Activated T-helper 1 cell treated with anti-CD3 and anti-CD28 coated beads, Interleukin-12 subunit alpha, Interleukin-12 subunit beta, Interleukin-2, Interleukin-4 antibody, amounts not matched to agents 30 ng/mL and 10 ng/mL and 1 ng/mL, durations not matched to agents 14 hours and 24 hours and 36 hours (primary cell): Measurements from ENCODE around the gene TIA1. TPM values are rescaled to one million over a fixed set of nuclear protein-coding genes. Genes with fewer than 3 reads are reported as not detected.
"Not testable (repeated sequence)": the region's sequence is repeated elsewhere in the genome, so short reads cannot be mapped to it uniquely, and the experiment has no call there.

Experiments used
- DNase-seq: peaks from one replicate; pipeline ENCODE4 v3.0.0; 2021; ENCODE audit warnings: low spot score
- H3K27ac Mint-ChIP-seq: one replicate; pipeline ENCODE4 v1.8.0; 2021; ENCODE audit warnings: mild to moderate bottlenecking, mixed read lengths
- H3K27me3 Mint-ChIP-seq: one replicate; pipeline ENCODE4 v1.8.0; 2022; ENCODE audit warnings: mild to moderate bottlenecking, moderate library complexity, mixed read lengths; ENCODE audit not compliant: insufficient read depth
- H3K36me3 Mint-ChIP-seq: one replicate; pipeline ENCODE4 v1.8.0; 2021; ENCODE audit warnings: low read depth, mixed read lengths
- H3K4me1 Mint-ChIP-seq: one replicate; pipeline ENCODE4 v1.8.0; 2021; ENCODE audit warnings: low read depth, mixed read lengths
- H3K4me3 Mint-ChIP-seq: one replicate; pipeline ENCODE4 v1.8.0; 2021; ENCODE audit warnings: mild to moderate bottlenecking, moderate library complexity, mixed read lengths
- H3K9me3 Mint-ChIP-seq: one replicate; pipeline ENCODE4 v1.8.0; 2021; ENCODE audit warnings: mixed read lengths
- intact Hi-C: fragments of 100-400 bp; cut with micrococcal nuclease; formaldehyde crosslinking; loops from one replicate; pipeline ENCODE4 v1.15.1; 2024
- total RNA-seq: library from RNA; stranded (reverse); gene quantifications from 2 replicates; pipeline ENCODE4 v1.2.3, GENCODE V29; 2022

Gene TIA1, protein sequence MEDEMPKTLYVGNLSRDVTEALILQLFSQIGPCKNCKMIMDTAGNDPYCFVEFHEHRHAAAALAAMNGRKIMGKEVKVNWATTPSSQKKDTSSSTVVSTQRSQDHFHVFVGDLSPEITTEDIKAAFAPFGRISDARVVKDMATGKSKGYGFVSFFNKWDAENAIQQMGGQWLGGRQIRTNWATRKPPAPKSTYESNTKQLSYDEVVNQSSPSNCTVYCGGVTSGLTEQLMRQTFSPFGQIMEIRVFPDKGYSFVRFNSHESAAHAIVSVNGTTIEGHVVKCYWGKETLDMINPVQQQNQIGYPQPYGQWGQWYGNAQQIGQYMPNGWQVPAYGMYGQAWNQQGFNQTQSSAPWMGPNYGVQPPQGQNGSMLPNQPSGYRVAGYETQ
- 96.8 and 101 TPM in 2 replicates for total RNA-seq

DNA sequence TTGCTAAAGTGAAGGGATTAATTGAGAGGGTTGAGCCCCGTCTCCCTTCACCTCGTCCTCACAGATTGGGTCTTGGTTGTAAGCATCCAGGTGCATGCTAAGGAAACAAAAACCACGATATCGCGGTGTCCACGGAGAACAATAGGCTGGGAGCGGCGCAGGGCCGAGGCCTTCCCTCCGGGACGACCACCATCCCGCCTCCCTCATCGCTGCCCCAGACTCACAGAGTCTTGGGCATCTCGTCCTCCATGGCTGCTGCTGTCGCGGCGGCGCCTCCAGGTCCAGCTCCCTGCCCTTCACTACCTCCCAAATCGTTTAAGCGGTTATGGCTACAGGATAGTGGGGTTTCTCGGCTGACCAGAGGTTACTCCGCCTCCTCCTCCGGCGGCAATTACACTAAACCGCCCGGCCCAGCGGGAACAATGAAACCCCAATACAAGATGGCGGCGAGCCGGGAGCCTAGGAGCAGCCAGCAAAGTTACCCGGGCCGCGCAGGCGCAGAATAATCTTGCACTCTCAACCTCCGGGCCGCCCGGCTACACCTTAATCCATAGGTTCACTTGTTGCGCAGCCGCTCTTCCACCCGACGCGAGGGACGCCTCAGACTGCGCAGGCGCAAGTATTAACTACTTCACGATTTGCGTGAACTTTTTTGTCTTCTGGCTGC is at the start of gene TIA1:
Gene TIA1 (minus strand): TSS at position 448 of the 667 bp plus-strand sequence. CDS start 198 bp downstream, at position 250.
- DNase-seq = peak; percentile 98
- H3K4me1 Mint-ChIP-seq = peaks cover 42% of the 10 kb centered on the region
- intact Hi-C loops = loop anchor here (1.0 to 5.0 kb wide), 10 partner anchors 9 to 861 kb away; partner anchors contain the start of genes GFPT1, PCBP1 and SNRPG
- no peaks in the 10 kb centered on the region for H3K27me3 Mint-ChIP-seq
- peaks cover 6% of the 10 kb centered on the region for H3K36me3 Mint-ChIP-seq
- H3K4me3 Mint-ChIP-seq = peak within 1 kb of the TSS; percentile 99
- no peaks in the 10 kb centered on the region for H3K9me3 Mint-ChIP-seq
- peak within 1 kb of the TSS; percentile 99 for H3K27ac Mint-ChIP-seq

DNA sequence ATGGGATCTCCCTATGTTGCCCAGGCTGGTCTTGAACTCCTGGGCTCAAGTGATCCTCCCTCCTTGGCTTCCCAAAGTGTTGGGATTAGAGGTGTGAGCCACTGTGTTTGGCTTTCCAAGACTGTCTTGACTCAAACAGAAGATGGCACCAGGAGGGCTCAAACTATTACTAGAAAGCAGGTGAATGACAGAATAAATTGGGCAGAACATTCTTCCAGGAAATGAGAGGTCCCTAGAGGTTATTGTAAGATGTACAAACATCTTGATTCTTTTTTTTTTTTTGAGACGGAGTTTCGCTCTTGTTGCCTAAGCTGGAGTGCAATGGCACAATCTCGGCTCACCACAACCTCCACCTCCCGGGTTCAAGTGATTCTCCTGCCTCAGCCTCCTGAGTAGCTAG is 49.4 kb upstream of the TIA1 start:
- H3K27ac Mint-ChIP-seq, DNase-seq, H3K4me3 Mint-ChIP-seq, intact Hi-C loops, H3K27me3 Mint-ChIP-seq, H3K9me3 Mint-ChIP-seq: not testable (repeated sequence)
- Mint-ChIP-seq H3K36me3 (peaks cover 32% of the 10 kb centered on the region), H3K4me1 (peaks cover 51% of the 10 kb centered on the region)

DNA sequence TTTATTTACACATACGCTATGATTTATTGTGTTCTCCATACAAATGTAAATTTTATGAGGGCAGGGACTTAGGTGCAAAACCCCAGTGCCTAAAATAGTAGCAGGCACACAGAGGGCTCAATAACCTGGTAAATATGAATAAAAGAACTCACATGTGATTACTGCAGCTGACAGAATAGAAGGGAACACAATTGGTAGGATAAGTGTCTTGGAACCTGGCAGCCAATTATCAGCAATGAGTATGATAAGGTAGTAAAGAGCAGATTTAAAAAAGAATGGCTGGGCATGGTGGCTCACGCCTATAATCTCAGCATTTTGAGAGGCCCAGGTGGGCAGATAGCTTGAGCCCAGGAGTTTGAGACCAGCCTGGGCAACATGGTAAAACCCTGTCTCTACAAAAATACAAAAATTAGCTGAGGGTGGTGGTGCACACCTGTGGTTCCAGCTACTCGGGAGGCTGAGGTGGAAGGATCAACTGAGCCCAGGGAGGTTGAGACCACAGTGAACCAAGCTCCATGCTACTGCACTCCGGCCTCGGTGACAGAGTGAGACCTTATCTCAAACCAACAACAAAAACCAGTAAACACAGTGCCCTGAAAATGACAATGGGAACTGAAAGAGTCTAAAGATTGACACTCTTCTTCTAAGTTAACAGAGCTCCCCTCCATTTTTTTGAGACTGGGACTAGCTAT is 35.2 kb upstream of the TIA1 start:
- Mint-ChIP-seq H3K36me3 (peaks cover 49% of the 10 kb centered on the region), H3K4me3 (no peak overlapping the region), H3K27ac (no peak overlapping the region), H3K9me3 (no peaks in the 10 kb centered on the region), H3K27me3 (no peaks in the 10 kb centered on the region), H3K4me1 (peaks cover 31% of the 10 kb centered on the region)
- intact Hi-C loops = no loop called here
- no peak for DNase-seq

DNA sequence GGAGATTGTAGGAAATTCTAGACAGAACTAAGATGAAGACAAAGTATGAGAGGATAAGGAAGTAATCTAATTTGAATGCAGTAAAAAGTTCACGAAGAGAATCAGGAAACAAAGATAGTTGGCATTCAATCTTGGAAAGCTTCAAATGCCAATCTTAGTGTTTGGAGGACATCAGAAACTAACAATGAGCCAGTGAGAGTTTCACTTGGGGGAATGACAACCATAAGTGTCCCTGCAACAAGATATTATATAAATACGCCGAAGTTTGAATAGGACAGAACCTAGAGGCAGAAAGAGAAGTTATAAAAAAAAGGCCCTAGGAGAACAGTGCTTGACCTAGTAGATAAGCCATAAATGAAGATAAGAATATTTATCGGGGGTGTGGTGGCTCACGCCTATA is 34.0 kb upstream of the TIA1 start:
- DNase-seq = no peak
- H3K4me1 Mint-ChIP-seq = peaks cover 31% of the 10 kb centered on the region
- no peaks in the 10 kb centered on the region for H3K27me3 Mint-ChIP-seq
- intact Hi-C loops = no loop called here
- H3K27ac Mint-ChIP-seq = no peak overlapping the region
- H3K4me3 Mint-ChIP-seq = no peak overlapping the region
- H3K9me3 Mint-ChIP-seq = no peaks in the 10 kb centered on the region
- H3K36me3 Mint-ChIP-seq = peaks cover 48% of the 10 kb centered on the region

DNA sequence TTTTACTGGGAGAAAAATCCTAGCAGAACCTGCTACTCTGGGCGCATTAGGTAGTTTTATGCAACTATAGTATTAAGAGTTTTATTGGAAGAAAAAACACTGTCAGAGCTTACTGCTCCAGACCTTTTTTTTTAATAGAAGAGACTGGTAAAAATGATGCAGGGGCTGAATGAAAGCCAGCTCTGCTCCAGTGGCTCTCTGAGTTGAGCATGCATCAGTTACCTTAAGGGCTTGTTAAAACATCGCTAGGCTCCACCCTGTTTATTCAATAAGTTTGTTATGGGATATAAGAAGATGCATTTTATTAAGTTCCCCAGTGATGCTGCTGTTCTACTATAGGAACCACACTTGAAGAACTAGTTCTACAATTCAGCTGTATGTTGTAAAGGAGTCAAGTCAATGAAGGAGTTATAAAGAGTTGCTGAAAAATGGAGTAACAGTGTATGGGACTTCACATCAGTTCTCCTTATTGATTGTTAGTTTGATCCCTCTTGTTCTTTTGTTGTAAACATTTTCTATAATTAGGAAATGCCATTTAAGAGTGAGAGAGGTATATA is 31.9 kb upstream of the TIA1 start:
- H3K9me3 Mint-ChIP-seq = no peaks in the 10 kb centered on the region
- no peak for DNase-seq
- no peak overlapping the region for H3K4me3 Mint-ChIP-seq
- no peak overlapping the region for H3K27ac Mint-ChIP-seq
- H3K36me3 Mint-ChIP-seq = peaks cover 37% of the 10 kb centered on the region
- peaks cover 20% of the 10 kb centered on the region for H3K4me1 Mint-ChIP-seq
- intact Hi-C loops = no loop called here
- no peaks in the 10 kb centered on the region for H3K27me3 Mint-ChIP-seq

DNA sequence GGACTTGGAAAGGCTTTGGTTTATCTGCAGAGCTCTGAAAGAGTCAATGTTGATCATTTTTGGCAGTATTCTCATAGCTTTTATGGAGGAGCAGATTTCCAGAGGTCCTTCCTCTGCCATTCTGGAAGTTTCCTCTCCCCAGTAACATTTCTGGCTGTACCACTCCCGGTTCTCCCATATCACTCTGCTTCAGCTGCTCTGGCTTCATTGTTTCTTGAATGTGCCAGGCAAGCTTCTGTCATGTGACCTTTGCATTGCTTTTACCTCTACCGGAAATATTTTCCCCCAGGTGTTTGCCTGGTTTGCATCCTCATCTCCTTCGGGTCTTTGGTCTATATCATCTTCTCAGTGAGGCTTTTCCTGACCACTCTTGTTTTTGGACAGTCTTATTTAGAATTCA is 21.9 kb upstream of the TIA1 start:
- intact Hi-C loops = no loop called here
- Mint-ChIP-seq H3K4me1 (peaks cover 9% of the 10 kb centered on the region), H3K27ac (no peak overlapping the region), H3K4me3 (no peak overlapping the region), H3K36me3 (peaks cover 27% of the 10 kb centered on the region), H3K27me3 (no peaks in the 10 kb centered on the region), H3K9me3 (no peaks in the 10 kb centered on the region)
- no peak for DNase-seq

DNA sequence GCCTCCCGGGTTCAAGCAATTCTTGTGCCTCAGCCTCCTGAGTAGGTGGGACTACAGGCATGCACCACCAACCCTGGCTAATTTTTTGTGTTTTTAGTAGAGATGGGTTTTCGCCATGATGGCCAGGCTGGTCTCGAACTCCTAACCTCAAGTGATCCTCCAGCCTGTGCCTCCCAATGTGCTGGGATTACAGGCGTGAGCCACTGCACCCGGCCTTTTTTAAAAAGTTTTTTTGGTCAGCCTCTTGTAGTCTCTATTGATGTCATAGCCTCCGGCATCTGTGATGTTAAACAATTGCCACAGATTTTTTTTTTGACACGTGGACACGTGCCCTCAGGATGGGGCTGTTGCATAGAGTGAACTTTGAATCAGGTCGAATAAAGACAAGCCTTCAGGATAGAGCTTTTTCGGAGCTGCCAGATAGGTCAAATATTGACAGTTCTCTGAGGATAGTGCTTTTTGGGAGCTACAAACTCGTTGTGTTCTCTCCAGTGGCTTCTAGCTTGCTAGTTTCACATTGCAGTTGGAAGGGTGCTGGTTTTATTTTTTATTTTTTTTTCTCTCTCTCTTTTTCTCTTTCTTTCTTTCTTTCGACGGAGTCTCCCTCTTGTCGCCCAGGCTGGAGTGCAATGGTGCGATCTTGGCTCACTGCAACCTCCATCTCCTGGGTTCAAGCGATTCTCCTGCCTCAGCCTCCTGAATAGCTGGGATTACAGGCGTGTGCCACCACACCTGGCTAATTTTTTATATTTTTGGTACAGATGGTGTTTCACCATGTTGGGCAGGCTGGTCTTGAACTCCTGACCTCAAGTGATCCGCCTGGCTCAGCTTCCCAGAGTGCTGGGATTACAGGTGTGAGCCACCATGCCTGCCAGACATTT is 21.2 kb upstream of the TIA1 start:
- Mint-ChIP-seq H3K36me3 (peaks cover 21% of the 10 kb centered on the region), H3K4me1 (peaks cover 11% of the 10 kb centered on the region)
- H3K4me3 Mint-ChIP-seq, H3K9me3 Mint-ChIP-seq, intact Hi-C loops, H3K27ac Mint-ChIP-seq, H3K27me3 Mint-ChIP-seq, DNase-seq: not testable (repeated sequence)

DNA sequence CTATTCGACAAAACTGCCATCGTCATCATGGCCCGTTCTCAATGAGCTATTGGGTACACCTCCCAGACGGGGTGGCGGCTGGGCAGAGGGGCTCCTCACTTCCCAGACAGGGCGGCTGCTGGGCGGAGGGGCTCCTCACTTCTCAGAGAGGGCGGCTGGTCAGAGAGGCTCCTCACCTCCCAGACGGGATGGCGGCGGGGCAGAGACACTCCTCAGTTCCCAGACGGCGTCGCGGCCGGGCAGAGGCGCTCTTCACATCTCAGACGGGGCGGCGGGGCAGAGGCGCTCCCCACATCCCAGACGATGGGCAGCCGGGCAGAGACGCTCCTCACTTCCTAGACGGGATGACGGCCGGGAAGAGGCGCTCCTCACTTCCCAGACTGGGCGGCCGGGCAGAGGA is 18.5 kb upstream of the TIA1 start:
- DNase-seq, H3K4me3 Mint-ChIP-seq, H3K27ac Mint-ChIP-seq, H3K27me3 Mint-ChIP-seq, intact Hi-C loops, H3K9me3 Mint-ChIP-seq: not testable (repeated sequence)
- H3K4me1 Mint-ChIP-seq = peaks cover 11% of the 10 kb centered on the region
- H3K36me3 Mint-ChIP-seq = peaks cover 20% of the 10 kb centered on the region

DNA sequence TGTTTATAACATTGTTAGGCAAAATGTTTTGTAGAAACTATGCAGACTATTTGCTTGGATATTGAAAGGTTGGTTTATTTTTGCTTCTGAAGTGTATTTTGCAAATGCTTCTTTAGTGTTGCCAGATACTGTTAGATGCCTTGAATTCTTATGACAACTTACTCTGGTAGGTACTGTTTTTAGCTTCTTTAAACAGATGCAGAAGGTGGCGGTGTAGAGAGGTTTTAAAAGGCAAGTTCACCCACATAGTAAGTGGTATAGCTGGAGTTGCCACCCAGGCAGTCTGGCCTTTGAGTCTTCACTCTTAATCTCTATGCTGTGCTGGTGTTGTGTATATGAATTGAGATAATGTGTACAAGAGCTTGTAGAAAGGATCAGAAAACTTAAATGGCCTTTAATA is 13.1 kb upstream of the TIA1 start:
- Mint-ChIP-seq H3K9me3 (no peaks in the 10 kb centered on the region), H3K27me3 (no peaks in the 10 kb centered on the region), H3K36me3 (peaks cover 19% of the 10 kb centered on the region), H3K4me3 (no peak overlapping the region), H3K4me1 (peaks cover 35% of the 10 kb centered on the region), H3K27ac (no peak overlapping the region)
- no peak for DNase-seq
- intact Hi-C loops = no loop called here

DNA sequence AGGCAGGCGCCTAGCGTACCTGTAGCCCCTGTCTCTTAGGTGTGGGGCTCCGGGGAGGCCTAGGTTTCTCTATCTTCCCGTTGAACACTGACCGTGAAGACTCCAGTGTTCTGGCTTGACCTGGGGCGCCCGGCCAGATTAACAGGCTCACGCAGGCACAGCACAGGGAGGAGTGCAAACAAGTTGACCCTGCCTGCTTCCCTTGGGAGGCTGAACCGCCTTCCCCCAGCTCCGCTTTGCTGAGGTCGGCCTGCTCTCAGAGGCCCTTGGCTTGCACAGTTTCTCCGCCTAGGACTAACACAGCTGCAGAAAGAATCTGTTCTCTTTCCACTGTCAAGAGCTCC is 10.1 kb upstream of the TIA1 start:
- H3K36me3 Mint-ChIP-seq = peaks cover 9% of the 10 kb centered on the region
- peaks cover 30% of the 10 kb centered on the region for H3K4me1 Mint-ChIP-seq
- H3K4me3 Mint-ChIP-seq = peak overlapping the region; percentile 87
- no peaks in the 10 kb centered on the region for H3K27me3 Mint-ChIP-seq
- no peaks in the 10 kb centered on the region for H3K9me3 Mint-ChIP-seq
- DNase-seq = no peak
- intact Hi-C loops = loop anchor here (1.0 kb wide), 2 partner anchors 35 to 67 kb away; partner anchors contain the start of genes C2orf42 and SNRPG
- peak overlapping the region; percentile 23 for H3K27ac Mint-ChIP-seq

DNA sequence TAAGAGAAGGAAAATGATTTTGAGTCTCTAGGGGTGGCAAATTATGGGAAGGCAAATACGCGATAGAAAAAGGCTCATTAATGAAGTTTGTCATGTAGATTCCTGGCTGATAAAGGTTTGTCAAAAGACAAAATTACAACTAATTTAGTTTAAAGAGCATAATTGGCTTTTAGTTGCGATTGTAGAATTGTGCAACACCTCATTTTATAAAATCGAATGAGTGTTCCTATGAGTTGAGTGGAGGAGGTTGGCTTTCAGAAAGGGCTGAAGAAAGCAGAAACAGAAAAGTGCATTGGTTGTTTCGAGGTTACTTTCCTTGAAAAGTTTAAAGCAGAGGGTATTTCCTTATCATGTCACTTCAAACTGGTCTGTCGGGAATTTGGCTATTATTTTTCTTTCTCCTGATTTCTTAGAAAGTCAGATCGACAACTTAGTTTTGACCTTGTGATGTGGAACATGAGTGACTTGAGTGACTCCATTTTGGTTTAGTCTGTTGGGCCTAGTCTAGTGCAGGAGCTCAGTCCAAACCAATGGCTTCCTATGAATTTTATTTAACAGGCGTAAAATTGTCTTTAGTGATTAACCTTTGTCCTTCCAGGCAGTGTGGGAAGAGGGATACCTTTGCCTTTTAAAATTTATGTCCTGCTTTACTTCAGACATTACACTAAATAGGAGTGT is 7.3 kb upstream of the TIA1 start:
- H3K9me3 Mint-ChIP-seq = no peaks in the 10 kb centered on the region
- intact Hi-C loops = no loop called here
- H3K27ac Mint-ChIP-seq = no peak overlapping the region
- H3K4me1 Mint-ChIP-seq = peaks cover 19% of the 10 kb centered on the region
- no peaks in the 10 kb centered on the region for H3K27me3 Mint-ChIP-seq
- H3K36me3 Mint-ChIP-seq = no peaks in the 10 kb centered on the region
- peak overlapping the region; percentile 54 for H3K4me3 Mint-ChIP-seq
- DNase-seq = no peak

DNA sequence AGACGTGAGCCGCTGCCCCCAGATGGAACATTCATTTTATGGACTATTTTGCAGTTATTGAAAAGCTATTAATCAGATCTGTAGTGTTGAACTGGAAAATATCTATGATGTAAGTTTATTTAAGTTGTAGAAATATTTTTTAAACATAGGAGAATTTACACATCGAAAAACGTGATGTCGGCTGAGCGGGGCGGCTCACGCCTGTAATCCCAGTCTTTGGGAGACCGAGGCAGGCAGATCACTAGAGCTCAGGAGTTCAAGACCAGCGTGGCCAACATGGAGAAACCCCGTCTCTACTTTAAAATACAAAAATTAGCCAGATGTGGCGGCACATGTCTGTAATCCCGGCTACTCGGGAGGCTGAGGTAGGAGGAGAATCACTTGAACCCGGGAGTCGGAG is 2.0 kb upstream of the TIA1 start:
- no peaks in the 10 kb centered on the region for H3K9me3 Mint-ChIP-seq
- peaks cover 28% of the 10 kb centered on the region for H3K4me1 Mint-ChIP-seq
- no peak for DNase-seq
- intact Hi-C loops = no loop called here
- H3K4me3 Mint-ChIP-seq = no peak overlapping the region
- H3K36me3 Mint-ChIP-seq = peaks cover 2% of the 10 kb centered on the region
- no peak overlapping the region for H3K27ac Mint-ChIP-seq
- H3K27me3 Mint-ChIP-seq = no peaks in the 10 kb centered on the region
